H1 (cell line): Measurements from ENCODE around the gene LIMK2. TPM values are rescaled to one million over a fixed set of nuclear protein-coding genes. Genes with fewer than 3 reads are reported as not detected.

Experiments
- CTCF ChIA-PET: fragments of 300-600 bp; sonication (Branson Sonifier 250); formaldehyde crosslinking; loops from one replicate; lab custom pipeline; 2021; ENCODE audit not compliant: partially characterized antibody; lab: Charles Lee
- POLR2A ChIA-PET: fragments of 300-600 bp; sonication (Branson Sonifier 250); formaldehyde crosslinking; loops from one replicate; lab custom pipeline; 2021; ENCODE audit warnings: inconsistent platforms; ENCODE audit not compliant: partially characterized antibody; lab: Charles Lee
- DNase-seq, 2 experiments: peaks; one replicate each; pipeline versions ENCODE4 v3.0.0 to v3.0.0-alpha.2; 2010 to 2022; ENCODE audit warnings: low spot score in 2 of 2, low read depth in 1 of 2, mixed read lengths in 1 of 2
- FAIRE-seq: peaks from 2 replicates; lab custom pipeline; 2011; peaks lifted over from hg19 to GRCh38; lab: Jason Lieb, UNC
- H2AFZ ChIP-seq: 2 replicates; pipeline ENCODE4 v1.8.1; 2012; ENCODE audit warnings: low read length, inconsistent platforms
- H2AK5ac ChIP-seq: 2 replicates; pipeline ENCODE4 v1.6.1; 2013; ENCODE audit warnings: low read depth, low read length
- H2BK120ac ChIP-seq: replicated peaks from 2 replicates; pipeline ENCODE3; 2013; ENCODE audit warnings: low read depth, low read length, inconsistent platforms
- H2BK12ac ChIP-seq: 2 replicates; pipeline ENCODE4 v1.6.1; 2013; ENCODE audit warnings: low read depth, low read length
- H2BK15ac ChIP-seq: 2 replicates; pipeline ENCODE4 v1.6.1; 2013; ENCODE audit warnings: low read length
- H2BK20ac ChIP-seq: 2 replicates; pipeline ENCODE4 v1.6.1; 2013; ENCODE audit warnings: low read length
- H2BK5ac ChIP-seq: 2 replicates; pipeline ENCODE4 v1.6.1; 2013; ENCODE audit warnings: low read depth, low read length
- H3K14ac ChIP-seq: 2 replicates; pipeline ENCODE4 v1.6.1; 2013; ENCODE audit warnings: inconsistent platforms; ENCODE audit not compliant: insufficient read length
- H3K18ac ChIP-seq: 2 replicates; pipeline ENCODE4 v1.6.1; 2013; ENCODE audit warnings: low read length; ENCODE audit errors: extremely low read depth
- H3K23ac ChIP-seq: 2 replicates; pipeline ENCODE4 v1.6.1; 2013; ENCODE audit warnings: inconsistent platforms; ENCODE audit not compliant: insufficient read length
- H3K23me2 ChIP-seq: 2 replicates; pipeline ENCODE4 v1.6.1; 2013; ENCODE audit warnings: low read depth, low read length
- H3K27ac ChIP-seq: 2 replicates; pipeline ENCODE4 v1.6.1; 2011; ENCODE audit warnings: low read depth, low read length, inconsistent platforms
- H3K27me3 ChIP-seq, 4 experiments: replicated peaks in 1 of 4; 1 replicate in 1 of 4; 2 replicates in 3 of 4; pipeline versions ENCODE4 v1.6.1 to v1.8.1; 2011 to 2013; ENCODE audit warnings: low read length in 3 of 4, mild to moderate bottlenecking in 3 of 4, inconsistent platforms in 2 of 4, mixed read lengths in 2 of 4, moderate library complexity in 1 of 4; ENCODE audit not compliant: control insufficient read depth in 3 of 4, insufficient read depth in 3 of 4; ENCODE audit errors: extremely low read depth in 1 of 4
- H3K36me3 ChIP-seq, 4 experiments: 2 replicates each; pipeline versions ENCODE4 v1.6.1 to v1.8.1; 2011 to 2013; ENCODE audit warnings: mild to moderate bottlenecking in 4 of 4, low read length in 3 of 4, moderate library complexity in 2 of 4, control low read depth in 1 of 4, inconsistent platforms in 1 of 4; ENCODE audit not compliant: insufficient read depth in 4 of 4, control insufficient read depth in 2 of 4
- H3K4ac ChIP-seq: replicated peaks from 2 replicates; pipeline ENCODE3; 2013; ENCODE audit warnings: low read length, low read depth, mixed read lengths, inconsistent platforms; ENCODE audit not compliant: insufficient read length
- H3K4me1 ChIP-seq, 4 experiments: replicated peaks in 1 of 4; 1 replicate in 1 of 4; 2 replicates in 3 of 4; pipeline versions ENCODE4 v1.6.1 to v1.8.1; 2011 to 2013; ENCODE audit warnings: low read length in 3 of 4, inconsistent platforms in 2 of 4, mixed read lengths in 1 of 4; ENCODE audit not compliant: insufficient read depth in 4 of 4, control insufficient read depth in 3 of 4
- H3K4me2 ChIP-seq, 2 experiments: 2 replicates each; pipeline versions ENCODE4 v1.6.1 to v1.8.1; 2011 to 2013; ENCODE audit warnings: low read depth in 2 of 2, low read length in 2 of 2, control low read depth in 1 of 2, inconsistent platforms in 1 of 2, mild to moderate bottlenecking in 1 of 2; ENCODE audit not compliant: insufficient read depth in 1 of 2
- H3K4me3 ChIP-seq, 4 experiments: fragments of 200-600, 300-600 bp in 1 of 4; sonication (generic), shearing (Covaris generic), sonication (Bioruptor Twin) in 1 of 4; 2 replicates each; pipeline versions ENCODE4 v1.5.1 to v1.8.1; 2011 to 2016; ENCODE audit warnings: low read length in 4 of 4, low read depth in 3 of 4, control low read depth in 2 of 4, inconsistent platforms in 2 of 4, mild to moderate bottlenecking in 2 of 4, mixed read lengths in 1 of 4, moderate library complexity in 1 of 4; ENCODE audit not compliant: insufficient read depth in 2 of 4; ENCODE audit errors: extremely low read depth in 1 of 4
- H3K56ac ChIP-seq: replicated peaks from 2 replicates; pipeline ENCODE3; 2013; ENCODE audit warnings: low read depth, mild to moderate bottlenecking, mixed read lengths, low read length, inconsistent platforms; ENCODE audit not compliant: insufficient read length
- H3K79me1 ChIP-seq: 2 replicates; pipeline ENCODE4 v1.6.1; 2013; ENCODE audit warnings: low read depth, low read length, control low read depth
- H3K79me2 ChIP-seq, 2 experiments: 2 replicates each; pipeline versions ENCODE4 v1.6.1 to v1.8.1; 2012 to 2013; ENCODE audit warnings: low read length in 2 of 2, mild to moderate bottlenecking in 2 of 2, inconsistent platforms in 1 of 2; ENCODE audit not compliant: insufficient read depth in 2 of 2, control insufficient read depth in 1 of 2
- H3K9ac ChIP-seq, 4 experiments: replicated peaks in 1 of 4; 1 replicate in 1 of 4; 2 replicates in 3 of 4; pipeline versions ENCODE4 v1.6.1 to v1.8.1; 2011 to 2013; ENCODE audit warnings: low read depth in 3 of 4, low read length in 3 of 4, control low read depth in 2 of 4, mild to moderate bottlenecking in 2 of 4, moderate library complexity in 2 of 4, inconsistent platforms in 1 of 4; ENCODE audit errors: extremely low read depth in 1 of 4
- H3K9me3 ChIP-seq, 2 experiments: 2 replicates each; pipeline versions ENCODE4 v1.6.1 to v1.8.1; 2012 to 2013; ENCODE audit warnings: mild to moderate bottlenecking in 2 of 2, moderate library complexity in 2 of 2, control low read depth in 1 of 2, inconsistent platforms in 1 of 2, low read depth in 1 of 2, low read length in 1 of 2, mixed read lengths in 1 of 2; ENCODE audit not compliant: insufficient read depth in 2 of 2
- H4K20me1 ChIP-seq, 2 experiments: replicated peaks in 1 of 2; 2 replicates each; pipeline versions ENCODE3 to v1.8.1; 2011 to 2013; ENCODE audit warnings: inconsistent platforms in 2 of 2, low read length in 2 of 2, mild to moderate bottlenecking in 1 of 2; ENCODE audit not compliant: insufficient read depth in 2 of 2, control insufficient read depth in 1 of 2
- H4K5ac ChIP-seq: 2 replicates; pipeline ENCODE4 v1.6.1; 2013; ENCODE audit warnings: low read length, low read depth, mixed read lengths, inconsistent platforms; ENCODE audit not compliant: insufficient read length
- H4K8ac ChIP-seq: 2 replicates; pipeline ENCODE4 v1.8.0; 2013; ENCODE audit warnings: mild to moderate bottlenecking, moderate library complexity, low read length, inconsistent platforms; ENCODE audit not compliant: insufficient read depth; ENCODE audit errors: extremely low read depth
- H4K91ac ChIP-seq: replicated peaks from 2 replicates; pipeline ENCODE3; 2013; ENCODE audit warnings: low read length, mixed read lengths, inconsistent platforms; ENCODE audit not compliant: insufficient read length
- BCL11A ChIP-seq, 2 experiments: IDR thresholded peaks; one replicate each; pipeline ENCODE4 v1.6.1; 2011; ENCODE audit warnings: low read depth in 2 of 2, low read length in 2 of 2, mild to moderate bottlenecking in 2 of 2
- SAP30 ChIP-seq: fragments of 300-600 bp; sonication (generic); IDR thresholded peaks from 2 replicates; pipeline ENCODE4 v1.7.1; 2012; ENCODE audit warnings: low read length, moderate library complexity, mild to moderate bottlenecking, inconsistent platforms; ENCODE audit not compliant: insufficient read depth, insufficient replicate concordance
- TAF1 ChIP-seq: IDR thresholded peaks from 2 replicates; pipeline ENCODE4 v1.6.1; 2011; ENCODE audit warnings: mild to moderate bottlenecking, low read depth, low read length
- WGBS, 2 experiments: shearing (Covaris generic) in 1 of 2; methylation state at CpG; one replicate each; pipeline versions ENCODE4 v1.1.6 to v1.1.7; 2013 to 2015; ENCODE audit warnings: low lambda C conversion rate in 2 of 2, mixed read lengths in 2 of 2, inconsistent platforms in 1 of 2, low coverage in 1 of 2, missing lambda C conversion rate in 1 of 2; ENCODE audit not compliant: insufficient replicate concordance in 2 of 2, insufficient coverage in 1 of 2, insufficient read length in 1 of 2; ENCODE audit errors: extremely low coverage in 1 of 2, missing lambda C conversion rate in 1 of 2; 5-methylcytosine and 5-hydroxymethylcytosine counted together
- polyA plus RNA-seq, 7 experiments: library from polyadenylated mRNA; depleted of rRNA in 3 of 7; stranded (reverse) in 5 of 7; unstranded in 2 of 7; fragments of >200 nt in 5 of 7; fragments of 200-250 nt in 2 of 7; gene quantifications; 1 replicate in 5 of 7; 2 replicates in 1 of 7; 4 replicates in 1 of 7; pipeline versions ENCODE4 v1.2.1 to v1.2.3, GENCODE V29; 2011 to 2013; ENCODE audit warnings: missing spikeins in 2 of 7, mixed read lengths in 2 of 7
- total RNA-seq: library from RNA; stranded (reverse); fragmentation: NEBNext Ultra II Directional; extraction: Animal tissue kit (Norgen Biotek cat#: 25700); gene quantifications from 2 replicates; pipeline ENCODE4 v1.2.1, GENCODE V29; 2021
- TF ChIP-seq, protein P1 (sequence below): IDR thresholded peaks from 2 replicates; pipeline ENCODE4 v1.6.1; 2012; ENCODE audit warnings: low read length, inconsistent platforms
- TF ChIP-seq, protein P2 (sequence below): IDR thresholded peaks from 2 replicates; pipeline ENCODE4 v1.6.1; 2011; ENCODE audit warnings: low read length, improper control_type of control experiment

LIMK2 gene
- total and polyA plus RNA-seq, 2 of the 8 experiments (the other 6 are each of a cell fraction or from before 2014, with no cell fraction given): 13.2 to 37.6 TPM

DNA sequence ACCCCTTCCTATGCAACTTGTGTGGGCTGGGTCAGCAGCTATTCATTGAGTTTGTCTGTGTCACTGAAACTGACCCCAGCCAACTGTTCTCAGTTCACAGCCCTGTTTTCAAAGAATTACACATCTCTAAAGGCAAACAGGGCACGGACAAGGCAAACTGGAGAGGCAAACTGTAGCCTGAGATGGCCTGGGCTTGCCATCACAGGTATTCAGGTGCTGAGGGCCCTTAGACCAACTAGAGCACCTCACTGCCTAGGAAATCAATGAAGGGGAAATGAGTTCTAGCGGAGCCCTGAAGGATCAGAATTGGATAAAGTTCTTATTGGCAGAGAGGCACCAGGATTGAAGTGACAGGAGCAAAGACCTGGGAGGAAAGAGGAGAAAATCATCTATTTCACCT is 56.2 kb downstream of the LIMK2 start:
- POLR2A ChIA-PET: interaction anchor here (0.5 to 2.1 kb wide), 5 partner anchors 13 to 130 kb away, joined by 3 to 5 read pairs (median 4); partner anchors contain the start of gene LIMK2
- 83% methylated on average over 2 of the region's 2 CpGs; no CpG with 5 or more reads in 1 of the 2 experiments for WGBS, 2 experiments

More for the DNA sequence above, 56.2 kb downstream of the LIMK2 start:
- no peak overlapping the region for H3K27ac ChIP-seq
- no peak overlapping the region for H3K18ac ChIP-seq
- TF ChIP-seq, protein P1, sequence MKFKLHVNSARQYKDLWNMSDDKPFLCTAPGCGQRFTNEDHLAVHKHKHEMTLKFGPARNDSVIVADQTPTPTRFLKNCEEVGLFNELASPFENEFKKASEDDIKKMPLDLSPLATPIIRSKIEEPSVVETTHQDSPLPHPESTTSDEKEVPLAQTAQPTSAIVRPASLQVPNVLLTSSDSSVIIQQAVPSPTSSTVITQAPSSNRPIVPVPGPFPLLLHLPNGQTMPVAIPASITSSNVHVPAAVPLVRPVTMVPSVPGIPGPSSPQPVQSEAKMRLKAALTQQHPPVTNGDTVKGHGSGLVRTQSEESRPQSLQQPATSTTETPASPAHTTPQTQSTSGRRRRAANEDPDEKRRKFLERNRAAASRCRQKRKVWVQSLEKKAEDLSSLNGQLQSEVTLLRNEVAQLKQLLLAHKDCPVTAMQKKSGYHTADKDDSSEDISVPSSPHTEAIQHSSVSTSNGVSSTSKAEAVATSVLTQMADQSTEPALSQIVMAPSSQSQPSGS: no peak
- TF ChIP-seq BCL11A (IDR thresholded peaks at IDR 0.05; ENCODE audit: low read depth in 2 of 2, low read length in 2 of 2) (no peak), SAP30 (no peak), TAF1 (no peak)
- TF ChIP-seq, protein P2, sequence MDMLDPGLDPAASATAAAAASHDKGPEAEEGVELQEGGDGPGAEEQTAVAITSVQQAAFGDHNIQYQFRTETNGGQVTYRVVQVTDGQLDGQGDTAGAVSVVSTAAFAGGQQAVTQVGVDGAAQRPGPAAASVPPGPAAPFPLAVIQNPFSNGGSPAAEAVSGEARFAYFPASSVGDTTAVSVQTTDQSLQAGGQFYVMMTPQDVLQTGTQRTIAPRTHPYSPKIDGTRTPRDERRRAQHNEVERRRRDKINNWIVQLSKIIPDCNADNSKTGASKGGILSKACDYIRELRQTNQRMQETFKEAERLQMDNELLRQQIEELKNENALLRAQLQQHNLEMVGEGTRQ: no peak
- H2BK120ac ChIP-seq: no peak overlapping the region
- no peak overlapping the region for H2AK5ac ChIP-seq
- H3K23me2 ChIP-seq: no peaks in the 10 kb centered on the region
- no peak overlapping the region for H3K9ac ChIP-seq
- H2BK5ac ChIP-seq: no peak overlapping the region
- peaks cover 1 to 45% (median 8%) of the 10 kb centered on the region in 4 experiments; a peak in 7 of 8 replicates for H3K36me3 ChIP-seq
- H3K4me1 ChIP-seq: peaks cover 0 to 13% (median 5%) of the 10 kb centered on the region in 4 experiments; a peak in 4 of 7 replicates
- H3K79me1 ChIP-seq: no peaks in the 10 kb centered on the region
- no peak overlapping the region for H2BK12ac ChIP-seq
- H3K27me3 ChIP-seq: no peaks in the 10 kb centered on the region
- no peak for FAIRE-seq
- no peak overlapping the region for H4K8ac ChIP-seq
- H2BK15ac ChIP-seq: no peak overlapping the region
- H2BK20ac ChIP-seq: no peak overlapping the region
- no peak overlapping the region for H3K4me3 ChIP-seq
- no peak overlapping the region for H3K14ac ChIP-seq
- peaks cover 2% of the 10 kb centered on the region in 2 experiments for H4K20me1 ChIP-seq
- no peak for DNase-seq
- no peak overlapping the region for H4K5ac ChIP-seq
- no peak overlapping the region for H4K91ac ChIP-seq
- H3K23ac ChIP-seq: no peak overlapping the region
- no peaks in the 10 kb centered on the region for H3K79me2 ChIP-seq
- no peaks in the 10 kb centered on the region for H3K9me3 ChIP-seq
- no peak overlapping the region for H2AFZ ChIP-seq
- H3K4ac ChIP-seq: no peak overlapping the region
- no peak overlapping the region for H3K4me2 ChIP-seq
- CTCF ChIA-PET: interaction anchor here (1.0 to 8.2 kb wide), 3 partner anchors 10 to 173 kb away, joined by 3 to 122 read pairs (median 3); no protein-coding TSS in a partner anchor
- no peak overlapping the region for H3K56ac ChIP-seq
